A172 (cell line): ENCODE results near the gene SUDS3. TPM values are rescaled to one million over a fixed set of nuclear protein-coding genes. Genes with fewer than 3 reads are reported as not detected.
"Not testable (repeated sequence)": the region's sequence is repeated elsewhere in the genome, so short reads cannot be mapped to it uniquely, and the experiment has no call there.

Experiments
- DNase-seq: peaks from one replicate; pipeline ENCODE4 v3.0.0-alpha.2; 2015; ENCODE audit warnings: low spot score
- total RNA-seq: library from RNA; depleted of rRNA; stranded (reverse); fragments of >200 nt; shearing (Covaris generic); gene quantifications from 2 replicates; pipeline ENCODE4 v1.2.3, GENCODE V29; 2014

SUDS3 gene
- total RNA-seq, 1 experiment from 2014 or later, result 56.3 TPM

DNA sequence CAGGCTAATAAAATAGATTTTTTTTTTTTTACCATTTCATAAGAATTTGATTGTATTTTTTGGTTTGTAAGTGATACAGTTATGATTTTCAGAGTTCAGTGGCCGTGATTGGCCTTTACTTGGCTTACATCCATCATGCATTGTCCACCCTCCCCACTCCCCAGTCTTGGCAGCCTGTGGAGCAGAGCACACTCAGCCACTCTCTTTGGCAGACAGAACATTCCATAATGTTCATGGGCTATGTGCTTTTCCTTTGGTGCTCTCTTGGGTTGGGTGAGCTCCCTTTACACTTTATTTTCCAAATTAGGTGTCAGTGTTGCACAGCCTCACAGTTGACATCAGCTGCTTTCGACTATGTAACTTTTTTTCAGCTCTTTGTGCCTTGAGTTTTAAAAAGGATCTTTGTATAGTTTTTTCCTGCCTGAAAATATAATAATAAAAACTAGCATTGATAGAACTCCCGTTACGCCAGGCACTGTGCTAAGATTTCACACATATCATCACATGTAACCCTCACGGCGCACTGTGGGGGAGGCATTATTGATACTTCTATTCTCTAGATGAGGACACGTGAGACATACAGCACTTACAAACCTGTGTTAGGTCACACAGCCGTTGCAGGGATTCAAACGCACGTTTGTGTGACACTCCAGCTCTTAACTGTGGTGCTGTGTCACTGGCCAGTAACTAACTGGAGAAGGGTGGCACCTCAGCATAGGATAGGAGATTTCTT lies 21.5 kb downstream of the SUDS3 start:
- no peak for DNase-seq

DNA sequence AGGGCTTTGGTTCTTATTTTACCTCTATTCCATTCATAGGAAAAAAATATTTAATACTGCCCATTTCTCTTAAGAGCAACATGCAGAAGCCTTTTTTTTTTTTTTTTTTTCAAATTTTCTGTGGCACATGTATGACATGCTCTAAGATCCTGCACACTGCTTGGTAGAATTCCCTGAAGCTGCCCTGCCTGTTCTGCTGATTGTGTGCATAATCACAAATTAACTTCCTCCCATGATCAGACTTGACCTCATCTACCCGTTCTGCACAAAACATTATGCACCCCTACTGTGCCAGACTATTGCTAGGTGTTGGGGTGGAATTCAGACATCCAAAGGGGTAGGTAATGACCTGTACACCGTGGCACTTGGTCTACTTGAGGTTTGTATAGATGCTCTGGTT lies 22.2 kb downstream of the SUDS3 start:
- no peak for DNase-seq

DNA sequence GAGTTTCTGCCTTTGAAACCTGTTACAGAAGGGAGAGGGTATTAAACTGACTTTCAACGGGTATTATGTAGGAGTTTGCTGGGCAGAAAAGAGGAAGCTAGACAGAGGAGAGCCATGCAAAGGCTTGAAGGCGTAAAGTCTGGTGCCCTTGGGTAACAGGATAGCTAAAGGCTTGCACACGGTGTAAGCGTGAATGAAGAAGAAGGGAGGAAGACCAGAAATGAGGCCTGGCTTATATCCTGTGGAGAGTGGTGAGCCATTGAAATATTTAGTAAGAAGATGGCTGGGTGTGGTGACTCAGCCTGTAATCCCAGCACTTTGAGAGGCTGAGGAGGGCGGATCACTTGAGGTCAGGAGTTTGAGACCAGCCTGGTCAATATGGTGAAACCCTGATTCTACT lies 22.6 kb downstream of the SUDS3 start:
- DNase-seq, result no peak

- peak; percentile 11 for DNase-seq
Measured at GRCh38 chr12:118402251-118402650, 25.9 kb downstream of the SUDS3 start.

DNA sequence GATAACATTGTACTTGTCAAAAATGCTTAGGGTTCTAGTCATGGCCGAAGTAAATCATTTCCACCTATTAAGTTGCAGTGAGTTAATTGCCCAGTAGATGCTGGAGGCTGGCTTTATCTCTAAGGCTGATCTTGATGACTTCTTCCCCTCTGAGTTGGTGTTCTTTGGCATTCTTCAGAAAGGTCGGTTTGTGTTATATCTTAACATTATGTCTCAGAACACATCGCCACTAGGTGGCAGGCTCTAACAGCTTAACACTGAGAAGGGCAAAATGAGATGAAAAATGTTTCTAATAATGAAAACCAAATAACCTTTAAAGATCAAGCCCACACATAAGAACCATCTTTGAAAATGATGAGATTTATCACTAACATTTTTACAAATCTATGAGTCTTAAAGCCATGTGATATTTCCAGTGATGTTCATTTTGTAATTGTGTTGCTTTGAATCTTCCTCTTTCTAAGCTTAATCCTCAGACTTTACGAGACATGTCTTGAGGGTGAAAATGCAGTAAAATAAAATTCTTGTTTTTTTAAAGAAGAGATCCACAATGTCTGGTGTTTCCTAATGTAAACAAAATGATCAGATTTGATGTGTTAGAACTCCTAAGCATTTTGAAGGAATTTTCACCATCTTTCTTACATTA lies 28.6 kb downstream of the SUDS3 start:
- DNase-seq, result peak; percentile 53

- not testable (repeated sequence) for DNase-seq
Measured at GRCh38 chr12:118408241-118408640, 31.9 kb downstream of the SUDS3 start.

DNA sequence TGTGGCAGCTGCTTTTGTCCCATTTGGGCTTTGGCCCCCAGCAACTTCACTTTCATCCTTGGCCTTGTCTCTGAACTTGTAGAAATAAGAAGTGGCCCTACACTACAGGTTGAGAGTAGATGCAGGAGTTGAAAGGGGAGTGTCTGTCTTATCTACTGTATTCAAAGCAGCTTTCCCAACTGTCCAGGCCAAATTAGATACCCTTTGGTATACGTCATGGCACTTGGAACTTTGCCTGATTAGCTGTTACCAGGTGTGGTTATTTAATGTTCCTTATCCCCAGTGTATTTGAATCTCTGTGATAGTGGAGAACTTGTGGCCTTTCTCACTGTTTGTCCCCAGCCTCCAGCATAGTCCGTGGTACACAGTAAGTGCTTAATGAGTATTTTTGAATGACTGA lies 33.5 kb downstream of the SUDS3 start:
- DNase-seq, result no peak

- no peak for DNase-seq
Measured at GRCh38 chr12:118417942-118418341, 41.6 kb downstream of the SUDS3 start.

DNA sequence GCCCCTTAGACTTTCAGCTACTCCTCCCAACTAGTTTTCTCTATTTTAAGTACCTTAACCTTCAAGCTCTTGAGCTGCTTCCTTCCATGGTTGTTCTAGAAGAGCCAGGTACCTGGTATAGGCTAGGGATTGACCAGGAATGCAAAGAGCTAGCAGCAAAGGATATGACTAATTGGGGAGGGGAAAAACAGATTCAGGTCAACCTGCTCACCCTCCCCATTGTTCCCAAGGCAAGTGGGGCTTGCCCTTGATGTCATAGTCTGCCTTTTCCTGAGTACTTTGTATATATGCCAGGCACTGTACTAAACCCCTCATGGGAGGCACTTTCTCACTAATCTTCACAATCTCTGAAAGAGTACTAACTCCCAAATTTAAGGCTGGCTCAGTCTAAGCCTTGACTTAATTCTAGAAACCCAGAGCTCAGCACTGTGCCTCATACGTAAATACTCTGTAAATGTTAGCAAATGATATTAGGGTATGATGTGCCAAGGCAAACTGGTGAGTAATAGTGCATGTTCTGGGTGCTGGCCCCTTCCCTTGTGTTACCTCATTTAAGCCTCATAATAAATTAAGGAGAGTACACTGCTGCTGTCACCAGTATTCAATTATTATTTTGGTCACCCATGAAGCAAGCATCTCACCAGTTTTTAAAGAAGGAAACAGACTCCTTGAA lies 42.2 kb downstream of the SUDS3 start:
- no peak for DNase-seq

GRCh38 chr12:118420673-118421072 lies 44.3 kb downstream of the SUDS3 start:
- DNase-seq, result no peak

GRCh38 chr12:118424884-118425283 lies 48.5 kb downstream of the SUDS3 start:
- no peak for DNase-seq

- DNase-seq, result no peak
Measured at GRCh38 chr12:118425364-118425763, 49.0 kb downstream of the SUDS3 start.

GRCh38 chr12:118427819-118428218 lies 51.5 kb downstream of the SUDS3 start:
- no peak for DNase-seq

GRCh38 chr12:118428643-118429042 lies 52.3 kb downstream of the SUDS3 start:
- no peak for DNase-seq

DNA sequence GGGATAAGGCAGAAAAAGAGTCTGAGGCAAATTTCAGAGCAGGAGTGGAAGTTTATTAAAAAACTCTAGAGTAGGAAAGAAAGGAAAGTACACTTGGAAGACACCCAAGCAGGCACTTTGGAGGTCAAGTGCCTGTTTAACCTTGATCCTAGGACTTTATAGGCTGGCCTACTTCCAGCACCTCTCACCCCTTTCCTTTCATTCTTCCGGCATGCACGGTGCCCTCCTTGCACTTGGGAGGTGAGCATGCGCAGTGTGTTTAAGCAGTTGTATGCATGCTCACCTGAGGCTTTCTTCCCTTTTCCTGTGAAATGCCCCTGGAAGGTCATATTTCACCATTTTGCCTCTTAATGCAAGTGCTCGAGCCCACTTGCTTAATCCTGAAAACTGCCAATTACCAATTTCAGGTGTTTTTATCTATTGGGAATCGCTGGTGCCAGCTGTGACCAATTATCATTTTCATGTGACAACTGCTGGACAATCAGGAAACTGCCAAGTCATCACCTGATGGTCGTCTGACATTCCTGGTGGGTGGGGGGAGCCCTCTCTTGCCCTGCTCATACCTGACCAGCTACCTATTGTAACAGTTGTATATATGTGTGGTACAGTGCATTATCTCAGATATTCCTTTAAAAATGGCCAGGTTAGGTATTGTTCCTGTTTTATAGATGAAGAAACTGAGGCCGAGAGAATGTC lies 53.5 kb downstream of the SUDS3 start:
- DNase-seq, result no peak

DNA sequence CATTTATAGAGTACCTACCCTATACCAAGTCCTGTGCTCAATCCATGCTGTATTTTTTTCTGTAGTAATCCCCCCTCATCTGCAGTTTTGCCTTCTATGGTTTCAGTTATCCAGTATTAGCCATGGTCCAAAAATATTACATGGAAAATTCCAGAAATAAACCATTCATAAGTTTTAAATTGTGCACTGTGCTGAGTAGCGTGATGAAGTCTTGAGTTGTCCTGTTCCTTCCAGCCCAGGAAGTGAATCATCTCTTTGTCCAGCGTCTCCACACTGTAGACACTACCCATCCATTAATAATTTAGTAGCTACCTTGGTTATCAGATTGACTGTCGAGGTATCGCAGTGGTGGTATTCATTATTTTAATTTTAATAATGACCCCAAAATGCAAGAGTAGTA lies 54.2 kb downstream of the SUDS3 start:
- no peak for DNase-seq

GRCh38 chr12:118432812-118433545 lies 56.6 kb downstream of the SUDS3 start:
- DNase-seq, result no peak

DNA sequence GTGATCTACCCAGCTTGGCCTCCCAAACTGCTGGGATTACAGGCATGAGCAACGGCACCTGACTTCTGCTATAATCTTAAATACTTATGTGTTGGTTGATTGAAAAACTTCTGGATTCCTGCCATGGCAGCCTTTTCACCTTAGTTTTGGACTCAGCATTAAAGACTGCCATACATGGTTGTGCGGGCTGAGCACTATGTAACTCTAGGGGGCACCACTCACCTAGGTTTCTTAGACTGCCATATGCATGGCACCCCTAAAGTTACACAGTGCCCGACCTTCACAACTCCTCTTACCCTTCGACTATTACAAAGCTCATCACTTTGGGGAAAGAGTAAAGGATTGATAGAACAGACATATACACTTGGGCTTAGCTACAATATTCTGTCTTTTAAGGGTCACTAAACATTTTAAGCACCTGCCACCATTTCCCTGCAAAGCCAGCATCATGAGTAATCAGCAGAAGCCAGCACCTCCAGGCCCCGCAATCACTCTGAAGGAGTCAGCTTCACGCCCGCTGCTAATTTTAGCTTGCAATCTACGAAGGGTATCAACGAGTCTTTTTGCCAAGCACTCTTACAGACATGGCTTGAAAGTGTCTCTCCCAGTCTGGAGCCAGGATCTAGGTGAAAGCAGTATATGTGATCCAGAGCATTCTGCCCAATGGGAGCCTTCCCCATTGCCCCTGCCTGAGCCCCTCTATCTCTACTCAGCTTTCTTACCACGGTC lies 59.8 kb downstream of the SUDS3 start:
- DNase-seq, result no peak

DNA sequence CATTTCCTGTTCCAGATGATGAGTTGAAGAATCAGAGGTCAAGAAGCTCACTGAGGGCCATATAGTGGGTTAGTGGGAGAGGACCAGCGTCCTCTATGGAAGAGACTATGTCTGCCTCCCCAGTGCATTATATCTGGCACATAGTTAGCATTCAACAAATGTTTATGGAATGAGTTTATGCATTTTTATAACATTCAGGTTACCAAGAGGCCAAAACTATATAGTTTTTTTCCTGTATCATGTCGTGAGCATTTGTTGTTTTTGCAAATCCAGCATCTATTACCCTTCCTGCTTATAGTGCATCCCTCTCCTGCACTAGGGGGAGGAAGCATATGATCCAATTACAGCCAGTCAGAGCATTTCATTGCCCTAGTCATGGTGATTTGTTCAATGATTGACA lies 60.6 kb downstream of the SUDS3 start:
- no peak for DNase-seq

DNA sequence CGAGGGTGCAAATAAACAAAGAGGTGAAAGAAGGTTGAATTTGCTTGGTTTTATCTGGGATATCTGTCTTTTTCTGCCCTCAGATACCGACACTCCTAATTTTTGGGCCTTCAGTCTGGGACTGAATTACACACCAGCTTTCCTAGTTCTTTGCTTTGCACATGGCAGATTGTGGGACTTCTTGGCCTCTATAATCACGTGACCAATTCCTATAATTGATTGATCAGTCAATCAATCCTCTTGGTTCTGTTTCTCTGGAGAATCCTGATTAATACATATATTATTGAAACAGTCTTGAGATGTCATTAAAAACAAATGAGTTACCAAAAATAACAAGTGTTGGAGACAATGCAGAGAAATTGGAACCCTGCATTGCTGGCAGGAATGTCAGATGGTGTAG lies 62.7 kb downstream of the SUDS3 start:
- no peak for DNase-seq

- no peak for DNase-seq
Measured at GRCh38 chr12:118446247-118446646, 69.9 kb downstream of the SUDS3 start.
